PC-9 (cell line): ENCODE results near the gene RNASEH1. TPM values are rescaled to one million over a fixed set of nuclear protein-coding genes. Genes with fewer than 3 reads are reported as not detected.

Experiments used
- BruUV-seq: library from RNA; stranded (reverse); fragments of 400-500 nt; replicated peaks from 2 replicates; lab custom pipeline; 2021; lab: Mats Ljungman, UMichigan
- CTCF ChIA-PET: fragments of 300-600 bp; sonication (Branson Sonifier 250); formaldehyde crosslinking; loops from one replicate; lab custom pipeline; 2022; ENCODE audit warnings: antibody characterized with exemption; lab: Charles Lee
- POLR2A ChIA-PET: fragments of 300-600 bp; sonication (Branson Sonifier 250); formaldehyde crosslinking; loops from one replicate; lab custom pipeline; 2022; ENCODE audit warnings: antibody characterized with exemption; ENCODE audit not compliant: unreplicated experiment; lab: Charles Lee
- DNase-seq, 2 experiments: peaks; one replicate each; pipeline versions ENCODE4 v3.0.0 to v3.0.0-alpha.2; 2015 to 2022; ENCODE audit warnings: mixed read lengths in 1 of 2
- H2AFZ ChIP-seq: fragments of 200-600 bp; sonication (generic); 2 replicates; pipeline ENCODE4 v1.8.1; 2017; ENCODE audit warnings: antibody characterized with exemption
- H3F3A ChIP-seq: fragments of 200-600 bp; sonication (generic); 2 replicates; pipeline ENCODE4 v1.8.1; 2017; ENCODE audit warnings: antibody characterized with exemption, mild to moderate bottlenecking, low read depth; ENCODE audit not compliant: insufficient read depth
- H3K27ac ChIP-seq: fragments of 200-600 bp; sonication (generic); 2 replicates; pipeline ENCODE4 v1.6.1; 2016; ENCODE audit warnings: mixed run types
- H3K27me3 ChIP-seq: fragments of 200-600 bp; sonication (generic); 2 replicates; pipeline ENCODE4 v1.6.1; 2016; ENCODE audit warnings: low read depth, mixed run types; ENCODE audit not compliant: insufficient read depth
- H3K36me3 ChIP-seq: fragments of 200-600 bp; sonication (generic); 2 replicates; pipeline ENCODE4 v1.6.1; 2016; ENCODE audit warnings: low read depth, mixed run types
- H3K4me1 ChIP-seq: fragments of 200-600 bp; sonication (generic); replicated peaks from 2 replicates; pipeline ENCODE4 v1.6.1; 2016; ENCODE audit warnings: mixed run types; ENCODE audit not compliant: insufficient read depth
- H3K4me2 ChIP-seq: fragments of 200-600 bp; sonication (generic); 2 replicates; pipeline ENCODE4 v1.6.1; 2017; ENCODE audit warnings: mixed run types
- H3K4me3 ChIP-seq: fragments of 200-600 bp; sonication (generic); 2 replicates; pipeline ENCODE4 v1.6.1; 2016; ENCODE audit warnings: mixed run types
- H3K79me2 ChIP-seq: fragments of 200-600 bp; sonication (generic); 2 replicates; pipeline ENCODE4 v1.6.1; 2017; ENCODE audit warnings: low read depth, mixed run types
- H3K9me2 ChIP-seq: fragments of 200-600 bp; sonication (generic); 2 replicates; pipeline ENCODE4 v1.8.1; 2017; ENCODE audit warnings: mild to moderate bottlenecking; ENCODE audit not compliant: insufficient read depth
- H3K9me3 ChIP-seq: fragments of 200-600 bp; sonication (generic); 2 replicates; pipeline ENCODE4 v1.8.1; 2016; ENCODE audit warnings: low read depth; ENCODE audit not compliant: insufficient read depth
- H4K20me1 ChIP-seq: fragments of 200-600 bp; sonication (generic); 2 replicates; pipeline ENCODE4 v1.8.1; 2017; ENCODE audit not compliant: insufficient read depth
- CTCF ChIP-seq: fragments of 200-600 bp; sonication (generic); conservative IDR thresholded peaks from 2 replicates; pipeline ENCODE4 v1.6.1; 2017; ENCODE audit warnings: mixed run types, antibody characterized with exemption, mild to moderate bottlenecking, moderate library complexity
- EZH2 ChIP-seq: fragments of 200-600 bp; sonication (generic); IDR thresholded peaks from 2 replicates; pipeline ENCODE4 v1.8.0; 2017; ENCODE audit warnings: antibody characterized with exemption, low read depth
- intact Hi-C: fragments of 100-400 bp; cut with micrococcal nuclease; formaldehyde crosslinking; loops from one replicate; pipeline ENCODE4 v1.10.0; 2022; ENCODE audit not compliant: unreplicated experiment
- total RNA-seq: library from RNA; stranded (reverse); gene quantifications from 2 replicates; pipeline ENCODE4 v1.2.3, GENCODE V29; 2021

RNASEH1 gene
- total RNA-seq, 1 experiment from 2014 or later, result 28.4 TPM

GRCh38 chr2:3594493-3595281, 36.6 kb upstream of the RNASEH1 start, which contains the start of gene COLEC11:
Gene COLEC11, plus strand, starts transcription at chr2:3595112. Its CDS starts 9,229 bp downstream, at chr2:3604341.
- no peaks in the 10 kb centered on the region for H4K20me1 ChIP-seq
- H3K27me3 ChIP-seq, result no peaks in the 10 kb centered on the region
- no peak within 1 kb of the TSS for H3K4me2 ChIP-seq
- POLR2A ChIA-PET, result no interaction called here
- H3K4me1 ChIP-seq, result no peaks in the 10 kb centered on the region
- intact Hi-C loops, result no loop called here
- no peaks in the 10 kb centered on the region for H3K79me2 ChIP-seq
- BruUV-seq, result no TSS peak
- DNase-seq, result no peak
- no peak within 1 kb of the TSS for H2AFZ ChIP-seq
- TF ChIP-seq EZH2 (no peak), CTCF (no peak)
- no peak within 1 kb of the TSS for H3K4me3 ChIP-seq
- H3K36me3 ChIP-seq, result no peaks in the 10 kb centered on the region
- peaks cover under 1% of the 10 kb centered on the region for H3F3A ChIP-seq
- CTCF ChIA-PET, result no interaction called here
- no peaks in the 10 kb centered on the region for H3K9me2 ChIP-seq
- no peak within 1 kb of the TSS for H3K27ac ChIP-seq
- H3K9me3 ChIP-seq, result no peaks in the 10 kb centered on the region

- H3K4me2 ChIP-seq, result no peak overlapping the region
- no peaks in the 10 kb centered on the region for H3K79me2 ChIP-seq
- H4K20me1 ChIP-seq, result peaks cover 11% of the 10 kb centered on the region
- H3K4me3 ChIP-seq, result no peak overlapping the region
- H3K27me3 ChIP-seq, result no peaks in the 10 kb centered on the region
- no peaks in the 10 kb centered on the region for H3K9me3 ChIP-seq
- H3K4me1 ChIP-seq, result no peaks in the 10 kb centered on the region
- POLR2A ChIA-PET, result no interaction called here
- TF ChIP-seq CTCF (no peak), EZH2 (no peak)
- H3K9me2 ChIP-seq, result no peaks in the 10 kb centered on the region
- intact Hi-C loops, result no loop called here
- no peak for DNase-seq
- no peak overlapping the region for H3K27ac ChIP-seq
- peaks cover 5% of the 10 kb centered on the region for H3K36me3 ChIP-seq
- no TSS peak for BruUV-seq
- H2AFZ ChIP-seq, result no peak overlapping the region
- CTCF ChIA-PET, result no interaction called here
- H3F3A ChIP-seq, result peaks cover 32% of the 10 kb centered on the region
These were observed 31.0 kb upstream of the RNASEH1 start for GRCh38 chr2:3589086-3589485.

GRCh38 chr2:3588084-3588483, 30.0 kb upstream of the RNASEH1 start:
- Histone ChIP-seq H3K9me3 (no peaks in the 10 kb centered on the region), H3K4me1 (no peaks in the 10 kb centered on the region), H3K27me3 (no peaks in the 10 kb centered on the region), H2AFZ (no peak overlapping the region), H3K36me3 (peaks cover 15% of the 10 kb centered on the region), H3F3A (peaks cover 42% of the 10 kb centered on the region), H3K79me2 (no peaks in the 10 kb centered on the region), H3K4me3 (no peak overlapping the region), H3K9me2 (no peaks in the 10 kb centered on the region), H3K4me2 (no peak overlapping the region), H3K27ac (no peak overlapping the region), H4K20me1 (peaks cover 21% of the 10 kb centered on the region)
- DNase-seq, result no peak
- intact Hi-C loops, result no loop called here
- no peak for TF ChIP-seq EZH2
- ChIA-PET POLR2A (interaction anchor here (0.6 kb wide), 1 partner anchor 76 kb away, joined by 5 read pairs; no protein-coding TSS in a partner anchor), CTCF (no interaction called here)
- no TSS peak for BruUV-seq
